ENCODE data around the gene NAALADL2. TPM values are rescaled to one million over a fixed set of nuclear protein-coding genes. Genes with fewer than 3 reads are reported as not detected.

Gene NAALADL2
- total and polyA plus RNA-seq, 2 of the 8 experiments (the other 6 are each of a cell fraction or from before 2014, with no cell fraction given): 0.12 to 0.22 TPM

DNA sequence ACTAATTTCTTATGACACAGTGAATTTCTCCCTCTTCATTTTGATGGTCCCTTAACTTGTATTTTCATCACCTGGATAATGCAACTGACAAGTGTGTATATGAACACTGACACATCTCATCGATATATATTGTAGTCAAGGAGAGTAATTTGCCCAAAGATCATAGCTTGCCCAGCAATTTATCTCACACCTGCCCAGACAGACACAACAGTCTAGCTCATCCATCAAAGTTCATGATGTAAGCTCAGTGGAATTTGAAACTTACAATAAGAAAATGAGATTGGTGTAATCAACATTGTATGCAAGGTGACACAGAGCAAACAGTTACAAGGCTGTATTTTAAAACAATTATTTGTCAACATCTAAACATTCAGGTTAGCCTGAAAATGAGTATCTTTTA lies 805.8 kb downstream of the NAALADL2 start:
- Histone ChIP-seq H3K23me2 (ENCODE audit: low read depth, low read length) (no peaks in the 10 kb centered on the region), H2BK20ac (ENCODE audit: low read length) (no peak overlapping the region), H2BK15ac (ENCODE audit: low read length) (no peak overlapping the region), H4K8ac (ENCODE audit: extremely low read depth, insufficient read depth, low read length) (no peak overlapping the region), H2BK5ac (ENCODE audit: low read depth, low read length) (no peak overlapping the region), H3K79me1 (ENCODE audit: low read depth, low read length) (no peaks in the 10 kb centered on the region), H3K79me2 (ENCODE audit: control insufficient read depth in 1 of 2, insufficient read depth in 2 of 2, low read length in 2 of 2) (no peaks in the 10 kb centered on the region), H3K27ac (ENCODE audit: low read depth, low read length) (no peak overlapping the region), H4K91ac (replicated peaks; ENCODE audit: insufficient read length, low read length) (no peak overlapping the region), H3K36me3 (ENCODE audit: control insufficient read depth in 2 of 4, insufficient read depth in 4 of 4, low read length in 3 of 4) (no peaks in the 10 kb centered on the region), H3K4me1 (replicated peaks in 1 of 4; ENCODE audit: control insufficient read depth in 3 of 4, insufficient read depth in 4 of 4, low read length in 3 of 4) (no peaks in the 10 kb centered on the region), H4K20me1 (replicated peaks in 1 of 2; ENCODE audit: control insufficient read depth in 1 of 2, insufficient read depth in 2 of 2, low read length in 2 of 2) (no peaks in the 10 kb centered on the region), H3K9ac (replicated peaks in 1 of 4; ENCODE audit: extremely low read depth in 1 of 4, low read depth in 3 of 4, low read length in 3 of 4) (no peak overlapping the region), H2BK12ac (ENCODE audit: low read depth, low read length) (no peak overlapping the region), H3K4me2 (ENCODE audit: insufficient read depth in 1 of 2, low read depth in 2 of 2, low read length in 2 of 2) (no peak overlapping the region), H2BK120ac (replicated peaks; ENCODE audit: low read depth, low read length) (no peak overlapping the region), H3K23ac (ENCODE audit: insufficient read length) (no peak overlapping the region), H3K4ac (replicated peaks; ENCODE audit: insufficient read length, low read depth, low read length) (no peak overlapping the region), H3K27me3 (replicated peaks in 1 of 4; ENCODE audit: control insufficient read depth in 3 of 4, extremely low read depth in 1 of 4, insufficient read depth in 3 of 4, low read length in 3 of 4) (no peaks in the 10 kb centered on the region), H3K56ac (replicated peaks; ENCODE audit: insufficient read length, low read depth, low read length) (no peak overlapping the region), H3K18ac (ENCODE audit: extremely low read depth, low read length) (no peak overlapping the region), H4K5ac (ENCODE audit: insufficient read length, low read depth, low read length) (no peak overlapping the region), H3K4me3 (ENCODE audit: extremely low read depth in 1 of 4, insufficient read depth in 2 of 4, low read depth in 3 of 4, low read length in 4 of 4) (no peak overlapping the region), H3K9me3 (ENCODE audit: insufficient read depth in 2 of 2, low read depth in 1 of 2, low read length in 1 of 2) (no peaks in the 10 kb centered on the region), H2AK5ac (ENCODE audit: low read depth, low read length) (no peak overlapping the region), H3K14ac (ENCODE audit: insufficient read length) (no peak overlapping the region), H2AFZ (ENCODE audit: low read length) (no peak overlapping the region)
- no peak for TF ChIP-seq HDAC2 (IDR thresholded peaks at IDR 0.05; ENCODE audit: borderline replicate concordance in 1 of 2, low read depth in 2 of 2, low read length in 2 of 2)
- no peak for TF ChIP-seq CBX8 (IDR thresholded peaks at IDR 0.05; ENCODE audit: borderline replicate concordance, low read depth, low read length)
- TF ChIP-seq POLR2AphosphoS5 (IDR thresholded peaks at IDR 0.05; ENCODE audit: low read depth, low read length): no peak
- TF ChIP-seq RBBP5 (IDR thresholded peaks at IDR 0.05; ENCODE audit: borderline replicate concordance, low read depth, low read length): no peak
- no peak for TF ChIP-seq CBX5 (IDR thresholded peaks at IDR 0.05; ENCODE audit: low read depth, low read length)
- no peak for FAIRE-seq
- 89% methylated on average over 1 of the region's 1 CpG; no CpG with 5 or more reads in 1 of the 2 experiments for WGBS, 2 experiments (ENCODE audit: extremely low coverage in 1 of 2, insufficient coverage in 1 of 2, insufficient read length in 1 of 2, insufficient replicate concordance in 2 of 2, low coverage in 1 of 2, low lambda C conversion rate in 2 of 2, missing lambda C conversion rate in 1 of 2)
- CTCF ChIA-PET (ENCODE audit: partially characterized antibody): interaction anchor here (0.6 kb wide), 1 partner anchor 100 kb away, joined by 3 read pairs; no protein-coding TSS in a partner anchor
- POLR2A ChIA-PET (ENCODE audit: partially characterized antibody): no interaction called here
- no peak for DNase-seq (ENCODE audit: low read depth in 1 of 2, low spot score in 2 of 2)
